B cell (primary cell): ENCODE data around the gene FOXO3. TPM values are rescaled to one million over a fixed set of nuclear protein-coding genes. Genes with fewer than 3 reads are reported as not detected.

Experiments used
- ATAC-seq: fragments of 200-7000 bp; cut with Tn5 transposase; one replicate; pipeline ENCODE4 v1.10.0; 2021; ENCODE audit warnings: low read depth, mild to moderate bottlenecking, moderate number of reproducible peaks, moderate library complexity
- CTCF ChIA-PET: fragments of 350-600 bp; sonication (Branson Sonifier 250); formaldehyde crosslinking; loops from one replicate; lab custom pipeline; 2021; ENCODE audit warnings: antibody characterized with exemption, inconsistent platforms; lab: Charles Lee
- POLR2A ChIA-PET: fragments of 350-600 bp; sonication (Branson Sonifier 250); formaldehyde crosslinking; loops from one replicate; lab custom pipeline; 2021; ENCODE audit warnings: antibody characterized with exemption; lab: Charles Lee
- DNase-seq: peaks from one replicate; pipeline ENCODE4 v3.0.0; 2013
- H2AFZ ChIP-seq: 2 replicates; pipeline ENCODE4 v1.6.1; 2012; ENCODE audit warnings: mild to moderate bottlenecking, low read depth, low read length; ENCODE audit not compliant: insufficient read depth, poor library complexity, severe bottlenecking
- H3K27ac ChIP-seq, 2 donors: 1 replicate in 1 of 2; 2 replicates in 1 of 2; pipeline ENCODE4 v1.5.1; 2012 to 2013; ENCODE audit warnings: low read length in 2 of 2, mild to moderate bottlenecking in 2 of 2, moderate library complexity in 1 of 2
- H3K27me3 ChIP-seq, 4 experiments: fragments of 200-600 bp in 1 of 4; sonication (generic) in 1 of 4; replicated peaks in 1 of 4; 1 replicate in 2 of 4; 2 replicates in 2 of 4; pipeline versions ENCODE4 v1.6.1 to v1.7.0; 2013 to 2016; ENCODE audit warnings: low read length in 3 of 4, mild to moderate bottlenecking in 2 of 4, mixed read lengths in 1 of 4, moderate library complexity in 1 of 4; ENCODE audit not compliant: insufficient read depth in 4 of 4, control insufficient read depth in 3 of 4; ENCODE audit errors: control extremely low read depth in 1 of 4
- H3K36me3 ChIP-seq, 2 experiments: replicated peaks in 1 of 2; 1 replicate in 1 of 2; 2 replicates in 1 of 2; pipeline versions ENCODE4 v1.6.1 to v1.7.1; 2013; ENCODE audit warnings: low read length in 1 of 2; ENCODE audit not compliant: insufficient read depth in 2 of 2, control insufficient read depth in 1 of 2; ENCODE audit errors: control extremely low read depth in 1 of 2, extremely low read depth in 1 of 2
- H3K4me1 ChIP-seq, 2 donors: fragments of 200-600 bp in 1 of 2; sonication (generic) in 1 of 2; 1 replicate in 1 of 2; 2 replicates in 1 of 2; pipeline versions ENCODE4 v1.5.1 to v1.6.1; 2013 to 2017; ENCODE audit warnings: low read length in 2 of 2; ENCODE audit not compliant: control insufficient read depth in 2 of 2, insufficient read depth in 2 of 2
- H3K4me2 ChIP-seq: replicated peaks from 2 replicates; pipeline ENCODE3; 2012; ENCODE audit warnings: mild to moderate bottlenecking, low read depth, low read length; ENCODE audit not compliant: poor library complexity, severe bottlenecking
- H3K4me3 ChIP-seq, 5 experiments: fragments of 200-600 bp in 1 of 5; sonication (generic) in 1 of 5; 1 replicate in 3 of 5; 2 replicates in 2 of 5; pipeline versions ENCODE4 v1.5.1 to v1.7.0; 2011 to 2016; ENCODE audit warnings: low read length in 4 of 5, mild to moderate bottlenecking in 4 of 5, low read depth in 2 of 5, control low read depth in 1 of 5, moderate library complexity in 1 of 5; ENCODE audit not compliant: insufficient read depth in 1 of 5; ENCODE audit errors: control extremely low read depth in 1 of 5, extremely low read depth in 1 of 5
- H3K79me2 ChIP-seq: fragments of 200-600 bp; sonication (generic); one replicate; pipeline ENCODE4 v1.6.0; 2016; ENCODE audit warnings: low read length; ENCODE audit not compliant: control insufficient read depth, insufficient read depth
- H3K9ac ChIP-seq: fragments of 200-600 bp; sonication (generic); 2 replicates; pipeline ENCODE4 v1.6.1; 2017; ENCODE audit warnings: mild to moderate bottlenecking, low read length, moderate library complexity
- H3K9me3 ChIP-seq, 3 donors: one replicate each; pipeline versions ENCODE4 v1.6.1 to v1.7.1; 2013; ENCODE audit warnings: low read length in 2 of 3; ENCODE audit not compliant: control insufficient read depth in 2 of 3, insufficient read depth in 1 of 3; ENCODE audit errors: control extremely low read depth in 1 of 3
- H4K20me1 ChIP-seq: 2 replicates; pipeline ENCODE4 v1.6.0; 2012; ENCODE audit warnings: mild to moderate bottlenecking, low read length; ENCODE audit not compliant: insufficient read depth, control insufficient read depth, poor library complexity, severe bottlenecking
- H3K27ac Mint-ChIP-seq: one replicate; pipeline ENCODE4 v1.8.0; 2021; ENCODE audit warnings: mixed read lengths
- H3K27me3 Mint-ChIP-seq: one replicate; pipeline ENCODE4 v1.8.0; 2021; ENCODE audit warnings: mixed read lengths
- H3K4me1 Mint-ChIP-seq: one replicate; pipeline ENCODE4 v1.8.0; 2021; ENCODE audit warnings: mixed read lengths
- H3K4me3 Mint-ChIP-seq: one replicate; pipeline ENCODE4 v1.8.0; 2021; ENCODE audit warnings: mixed read lengths
- H3K9me3 Mint-ChIP-seq: one replicate; pipeline ENCODE4 v1.8.0; 2022; ENCODE audit warnings: mixed read lengths; ENCODE audit not compliant: insufficient read depth
- CTCF ChIP-seq: fragments of 200-600 bp; IDR thresholded peaks from one replicate; pipeline ENCODE4 v1.8.0; 2022; ENCODE audit warnings: antibody characterized with exemption, mild to moderate bottlenecking
- EZH2 ChIP-seq: IDR thresholded peaks from 2 replicates; pipeline ENCODE4 v1.6.1; 2012; ENCODE audit warnings: borderline replicate concordance, low read depth, mild to moderate bottlenecking, moderate library complexity, low read length; ENCODE audit not compliant: insufficient read depth, poor library complexity, severe bottlenecking
- WGBS: methylation state at CpG from one replicate; pipeline ENCODE4 v1.1.5; 2013; ENCODE audit warnings: missing lambda C conversion rate; ENCODE audit not compliant: insufficient coverage; 5-methylcytosine and 5-hydroxymethylcytosine counted together
- intact Hi-C: fragments of 100-400 bp; cut with micrococcal nuclease; formaldehyde crosslinking; loops from one replicate; pipeline ENCODE4 v1.10.0; 2022
- polyA plus RNA-seq: library from polyadenylated mRNA; depleted of rRNA; stranded (reverse); fragments of >200 nt; gene quantifications from 2 replicates; pipeline ENCODE4 v1.2.3, GENCODE V29; 2012
- small RNA-seq: library from RNA; depleted of rRNA; stranded (forward); fragments of <200 nt; gene quantifications from one replicate; pipeline ENCODE3, GENCODE V24; 2012; ENCODE audit warnings: low replicate concordance, low read depth; ENCODE audit not compliant: insufficient read length
- total RNA-seq, 2 donors: library from RNA; stranded (reverse); fragments of 120-200 nt in 1 of 2; gene quantifications; 1 replicate in 1 of 2; 2 replicates in 1 of 2; pipeline versions ENCODE4 v1.2.3 to v1.2.4, GENCODE V29; 2013 to 2022

FOXO3 gene
- total and polyA plus RNA-seq, 2 donors (not counting 1 experiment from before 2014, with no cell fraction given) = 6.0 to 16.9 TPM

- no peak overlapping the region for H3K27ac ChIP-seq
- H3K79me2 ChIP-seq = no peaks in the 10 kb centered on the region
- ChIA-PET POLR2A (no interaction called here), CTCF (no interaction called here)
- H4K20me1 ChIP-seq = no peaks in the 10 kb centered on the region
- H3K9ac ChIP-seq = no peak overlapping the region
- TF ChIP-seq CTCF (no peak), EZH2 (no peak)
- peaks cover 0 to 4% of the 10 kb centered on the region in 2 donors for H3K4me1 ChIP-seq
- no peak overlapping the region for H3K4me3 Mint-ChIP-seq
- peaks cover 17% of the 10 kb centered on the region for H3K27me3 Mint-ChIP-seq
- H3K4me2 ChIP-seq = no peak overlapping the region
- H3K27me3 ChIP-seq = peaks cover 0 to 4% (median 0%) of the 10 kb centered on the region in 4 experiments
- no peaks in the 10 kb centered on the region for H3K9me3 Mint-ChIP-seq
- H3K4me1 Mint-ChIP-seq = peaks cover 4% of the 10 kb centered on the region
- H3K4me3 ChIP-seq = no peak overlapping the region
- ATAC-seq (no peak), DNase-seq (no peak)
- 100% methylated on average over 1 of the region's 2 CpGs for WGBS
- H2AFZ ChIP-seq = no peak overlapping the region
- H3K36me3 ChIP-seq = no peaks in the 10 kb centered on the region
- intact Hi-C loops = no loop called here
- H3K9me3 ChIP-seq = no peaks in the 10 kb centered on the region
- no peak overlapping the region for H3K27ac Mint-ChIP-seq
These were observed 173.1 kb downstream of the FOXO3 start for GRCh38 chr6:108733706-108734265.

Small RNA genes lying within 50 kb of the gene (small RNA-seq; reads per million reads assigned to genes)
- not detected for gene AL391646.1
- not detected for gene SUMO2P8
